Skin epidermis (tissue), 12 donors: Measurements from ENCODE around the gene SOX4.
"Not testable (repeated sequence)": the region's sequence is repeated elsewhere in the genome, so short reads cannot be mapped to it uniquely, and the experiment has no call there.

Experiments
- H3K27ac ChIP-seq, 21 experiments: fragments of 200-600 bp; sonication (generic) in 11 of 21; one replicate each; pipeline ENCODE4 v1.5.0; 2020; ENCODE audit warnings: mild to moderate bottlenecking in 3 of 21, inconsistent platforms in 2 of 21, moderate library complexity in 2 of 21
- H3K4me3 ChIP-seq, 7 experiments: fragments of 200-600 bp; sonication (generic) in 2 of 7; one replicate each; pipeline ENCODE4 v1.5.0; 2020; ENCODE audit warnings: inconsistent platforms in 2 of 7, mild to moderate bottlenecking in 2 of 7, moderate library complexity in 1 of 7

SOX4 gene

DNA sequence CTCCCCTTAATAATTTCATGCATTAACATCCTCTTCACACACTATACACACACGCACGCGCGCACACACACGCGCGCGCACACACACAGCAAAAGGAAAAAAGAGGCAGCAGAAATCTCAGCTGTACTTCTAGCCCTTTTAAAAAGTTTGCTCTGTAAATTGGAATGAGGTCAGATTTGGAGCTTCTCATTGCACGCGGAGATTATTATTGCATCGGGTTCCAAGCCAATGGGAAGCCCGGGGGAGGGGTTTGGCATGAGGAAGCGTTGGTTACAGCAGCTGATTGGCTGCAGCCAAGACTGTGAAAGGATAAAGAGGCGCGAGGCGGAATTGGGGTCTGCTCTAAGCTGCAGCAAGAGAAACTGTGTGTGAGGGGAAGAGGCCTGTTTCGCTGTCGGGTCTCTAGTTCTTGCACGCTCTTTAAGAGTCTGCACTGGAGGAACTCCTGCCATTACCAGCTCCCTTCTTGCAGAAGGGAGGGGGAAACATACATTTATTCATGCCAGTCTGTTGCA is at the start of gene SOX4:
Gene SOX4, plus strand, starts transcription at position 340 of the 515 bp plus-strand sequence. CDS start 784 bp downstream, outside the sequence.
- Histone ChIP-seq H3K27ac (peak within 1 kb of the TSS; percentile 67 to 97 (median 92)), H3K4me3 (peak within 1 kb of the TSS; percentile 44 to 91 (median 82))

DNA sequence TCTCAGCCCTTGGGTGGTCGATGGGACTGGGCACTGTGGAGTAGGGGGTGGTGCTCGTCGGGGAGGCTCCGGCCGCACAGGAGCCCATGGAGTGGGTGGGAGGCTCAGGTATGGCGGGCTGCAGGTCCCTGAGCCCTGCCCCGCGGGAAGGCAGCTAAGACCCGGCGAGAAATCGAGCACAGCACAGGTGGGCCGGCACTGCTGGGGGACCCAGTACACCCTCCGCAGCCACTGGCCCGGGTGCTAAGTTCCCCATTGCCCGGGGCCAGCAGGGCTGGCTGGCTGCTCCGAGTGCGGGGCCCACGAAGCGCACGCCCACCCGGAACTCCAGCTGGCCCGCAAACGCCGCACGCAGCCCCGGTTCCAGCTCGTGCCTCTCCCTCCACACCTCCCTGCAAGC is 41.3 kb upstream of the SOX4 start:
- H3K27ac ChIP-seq, H3K4me3 ChIP-seq: not testable (repeated sequence)

DNA sequence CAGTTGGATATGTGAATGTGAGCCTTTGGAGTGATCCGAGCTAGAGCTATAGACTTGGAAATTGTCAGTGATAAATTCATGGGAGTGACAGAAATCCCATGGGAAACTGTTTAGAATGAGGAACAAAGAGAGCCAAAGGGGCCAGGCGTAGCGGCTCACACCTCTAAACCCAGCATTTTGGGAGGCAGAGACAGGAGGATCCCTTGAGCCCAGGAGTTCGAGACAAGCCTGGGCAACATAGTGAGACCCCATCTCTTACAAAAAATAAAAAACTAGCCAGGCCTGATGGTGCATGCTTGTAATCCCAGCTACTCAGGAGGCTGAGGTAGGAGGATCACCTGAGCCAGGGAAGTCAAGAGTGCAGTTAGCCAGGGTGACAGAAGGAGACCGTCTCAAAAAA is 39.3 kb upstream of the SOX4 start:
- Histone ChIP-seq H3K4me3 (no peak overlapping the region), H3K27ac (no peak overlapping the region)

DNA sequence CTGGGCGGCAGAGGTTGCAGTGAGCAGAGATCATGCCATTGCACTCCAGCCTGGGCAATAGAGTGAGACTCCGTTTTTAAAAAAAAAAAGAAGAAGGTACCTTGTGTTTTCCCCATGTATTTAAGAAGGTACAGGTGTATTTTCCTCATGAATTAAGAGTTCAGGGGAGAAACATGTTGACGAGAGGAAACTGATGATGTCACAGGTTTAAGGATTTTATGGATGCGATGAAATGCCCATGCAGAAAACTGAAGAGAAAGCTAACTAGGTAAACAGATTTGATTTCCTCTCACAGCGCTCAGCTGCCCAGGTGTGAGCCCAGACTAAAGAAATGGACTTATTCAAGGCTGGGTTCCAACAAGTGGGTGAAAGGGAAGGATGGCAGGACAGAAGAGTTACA is 38.4 kb upstream of the SOX4 start:
- Histone ChIP-seq H3K27ac (no peak overlapping the region), H3K4me3 (no peak overlapping the region)

DNA sequence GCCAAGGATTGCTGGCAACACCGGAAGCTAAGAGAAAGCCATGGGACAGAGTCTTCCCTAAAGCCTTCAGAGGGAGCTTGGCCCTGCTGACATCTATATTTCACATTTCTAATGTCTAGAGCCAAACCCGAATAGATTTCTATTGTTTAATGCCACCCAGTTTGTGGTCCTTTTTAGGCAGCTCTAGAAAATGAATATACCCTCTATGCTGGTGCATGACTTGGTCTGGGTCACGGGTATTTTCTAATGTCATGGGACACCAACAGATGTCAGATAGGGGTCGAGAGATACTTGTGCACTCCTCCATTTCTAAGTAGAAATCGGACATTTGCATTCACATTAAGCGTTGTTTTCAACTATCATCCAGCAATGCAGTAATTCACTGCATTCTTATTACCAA is 37.0 kb upstream of the SOX4 start:
- H3K4me3 ChIP-seq = no peak overlapping the region
- peak overlapping the region in 1 of 21 experiments; percentile 26 for H3K27ac ChIP-seq

DNA sequence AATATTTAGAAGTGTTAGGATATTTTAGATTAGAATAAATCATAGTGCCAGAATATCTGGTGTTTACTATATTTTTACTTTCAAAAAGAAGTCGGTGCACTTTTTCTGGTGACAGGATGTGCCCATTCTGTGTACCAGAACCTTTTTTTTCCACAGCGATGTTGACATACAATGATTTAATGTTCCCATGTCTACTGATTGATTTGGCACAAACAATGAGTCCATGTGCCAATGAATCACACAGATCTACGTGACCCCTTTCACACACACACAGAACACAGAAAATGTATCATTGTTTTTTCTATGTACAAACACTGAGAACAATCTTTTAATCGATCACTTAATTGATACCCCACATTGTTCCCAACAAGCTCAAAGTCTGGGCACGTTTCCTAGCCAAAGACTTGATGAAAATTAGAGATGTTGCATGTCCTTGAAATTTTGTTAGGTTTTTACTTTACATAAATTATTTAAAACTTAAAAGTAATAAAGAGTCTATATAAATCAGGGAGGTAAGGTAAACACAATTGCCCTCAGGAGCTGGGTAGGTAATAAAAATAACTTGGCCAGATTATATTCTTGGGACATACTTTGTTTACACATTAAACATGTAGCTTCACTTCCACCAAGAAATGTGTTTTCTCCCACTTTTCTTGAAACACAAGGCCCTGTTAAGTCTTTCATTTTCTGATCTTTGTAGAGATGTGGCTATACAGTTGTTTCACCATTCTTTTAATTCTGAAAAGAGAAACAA is 36.4 kb upstream of the SOX4 start:
- Histone ChIP-seq H3K4me3 (no peak overlapping the region), H3K27ac (peak overlapping the region in 3 of 21 experiments; percentile 15 to 26 (median 19))

DNA sequence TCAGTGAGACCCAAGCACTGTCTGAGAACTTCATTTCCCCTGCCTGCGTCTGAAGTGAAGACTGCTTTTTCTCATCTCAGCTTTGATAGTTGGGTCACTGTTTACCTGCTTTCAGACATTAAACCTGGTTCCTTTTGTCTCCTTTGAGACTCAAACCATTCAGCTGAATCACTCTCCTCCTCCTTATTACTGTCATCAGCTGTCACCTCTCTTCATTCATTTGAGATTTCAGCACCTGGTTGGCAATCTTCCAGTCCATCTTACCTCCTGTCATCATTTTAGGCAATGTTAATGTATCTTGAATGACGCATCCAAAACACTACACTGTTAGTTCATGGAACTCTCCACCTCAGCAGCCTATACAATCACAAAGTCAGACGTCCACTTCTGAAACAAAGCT is 34.3 kb upstream of the SOX4 start:
- H3K27ac ChIP-seq = no peak overlapping the region
- no peak overlapping the region for H3K4me3 ChIP-seq

DNA sequence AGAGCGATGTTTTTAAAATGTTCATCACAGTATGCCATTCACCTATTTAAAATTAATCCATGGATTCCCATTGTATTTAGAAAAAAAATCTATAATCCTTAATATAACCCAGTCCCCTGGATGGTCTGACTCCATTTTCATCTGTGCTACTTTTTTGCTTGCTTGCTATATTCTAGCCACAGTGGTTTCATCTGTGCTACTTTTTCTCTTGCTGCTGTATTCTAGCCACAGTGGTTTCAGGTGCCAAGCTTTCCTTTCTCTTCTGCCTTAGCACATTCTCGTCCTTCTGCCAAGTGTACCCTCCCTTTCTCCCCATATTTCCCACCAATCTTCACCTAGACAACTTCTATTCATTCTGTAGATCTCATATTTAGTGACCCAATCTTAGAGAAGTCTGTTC is 33.3 kb upstream of the SOX4 start:
- H3K4me3 ChIP-seq = no peak overlapping the region
- H3K27ac ChIP-seq = no peak overlapping the region

DNA sequence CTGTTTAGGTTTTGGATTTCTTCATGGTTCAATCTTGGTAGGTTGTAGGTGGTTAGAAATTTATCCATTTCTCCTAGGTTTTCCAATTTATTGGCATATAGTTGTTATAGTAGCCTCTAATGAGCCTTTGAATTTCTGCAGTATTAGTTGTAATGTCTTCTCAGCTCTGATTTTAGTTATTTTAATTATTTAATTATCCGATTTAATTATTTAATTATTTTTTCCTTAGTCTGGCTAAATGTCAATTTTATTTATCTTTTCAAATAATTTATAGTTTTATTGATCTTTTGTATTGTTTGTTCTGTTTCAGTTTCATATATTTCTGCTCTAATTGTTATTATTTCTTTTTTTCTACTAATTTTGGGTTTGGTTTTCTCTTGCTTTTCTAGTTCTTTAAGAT is 28.1 kb upstream of the SOX4 start:
- Histone ChIP-seq H3K4me3 (no peak overlapping the region), H3K27ac (no peak overlapping the region)

DNA sequence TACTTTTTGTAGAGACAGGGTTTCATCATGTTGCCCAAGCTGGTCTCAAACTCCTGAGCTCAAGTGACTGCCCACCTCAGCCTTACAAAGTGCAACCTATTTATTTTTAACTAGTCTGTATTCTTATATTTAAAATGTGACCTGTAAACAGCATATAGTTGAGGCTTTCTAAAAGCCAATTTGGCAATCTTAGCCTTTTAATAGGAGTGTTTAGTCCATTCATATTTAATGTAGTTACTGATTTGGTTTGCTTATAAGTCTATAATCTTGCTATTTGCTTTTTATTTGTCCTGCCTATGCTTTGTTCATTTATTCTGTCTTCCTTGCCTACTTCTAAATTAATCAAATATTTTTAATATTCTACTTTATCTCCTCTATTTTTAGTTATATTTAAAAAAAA is 15.0 kb upstream of the SOX4 start:
- Histone ChIP-seq H3K4me3 (no peak overlapping the region), H3K27ac (no peak overlapping the region)

DNA sequence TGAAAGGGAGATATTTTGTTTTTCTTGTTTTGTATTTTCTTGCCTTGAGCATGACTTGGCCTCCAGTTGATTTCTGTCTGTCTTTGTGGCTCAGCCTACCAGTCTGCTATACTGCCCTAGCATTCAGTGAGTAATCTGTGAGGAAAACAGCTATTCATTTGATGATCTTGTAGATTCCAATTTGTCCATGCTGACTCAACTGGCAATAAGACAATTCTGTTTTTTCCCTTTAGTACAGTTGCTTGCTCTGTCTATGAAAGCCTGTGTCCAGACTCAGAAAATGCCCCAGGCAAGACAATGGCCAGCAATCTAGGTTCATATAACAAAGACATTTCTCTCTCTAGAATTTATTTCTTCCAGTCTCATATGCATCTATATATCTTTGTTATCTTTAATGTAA is 10.9 kb upstream of the SOX4 start:
- H3K27ac ChIP-seq = no peak overlapping the region
- no peak overlapping the region for H3K4me3 ChIP-seq

DNA sequence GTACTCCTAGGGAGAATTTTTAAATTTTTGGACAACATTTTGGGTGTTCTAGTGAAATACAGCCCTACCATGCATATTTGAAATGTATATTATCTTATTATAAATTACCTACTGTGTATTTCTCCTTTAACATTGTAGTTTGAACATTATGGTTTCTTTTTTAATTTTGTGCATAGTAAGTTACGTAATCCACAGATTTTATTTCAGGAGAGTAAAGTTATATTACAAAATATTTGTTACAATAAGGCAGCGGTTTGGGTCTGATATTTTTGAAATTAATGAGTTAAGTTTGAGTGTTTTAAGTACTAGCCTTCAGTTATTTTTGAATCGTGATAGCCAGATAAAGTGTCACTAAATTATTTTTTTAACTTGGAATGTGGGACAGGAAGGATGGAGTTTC is 7.3 kb upstream of the SOX4 start:
- peak overlapping the region in 2 of 21 experiments; percentile 88 to 93 for H3K27ac ChIP-seq

DNA sequence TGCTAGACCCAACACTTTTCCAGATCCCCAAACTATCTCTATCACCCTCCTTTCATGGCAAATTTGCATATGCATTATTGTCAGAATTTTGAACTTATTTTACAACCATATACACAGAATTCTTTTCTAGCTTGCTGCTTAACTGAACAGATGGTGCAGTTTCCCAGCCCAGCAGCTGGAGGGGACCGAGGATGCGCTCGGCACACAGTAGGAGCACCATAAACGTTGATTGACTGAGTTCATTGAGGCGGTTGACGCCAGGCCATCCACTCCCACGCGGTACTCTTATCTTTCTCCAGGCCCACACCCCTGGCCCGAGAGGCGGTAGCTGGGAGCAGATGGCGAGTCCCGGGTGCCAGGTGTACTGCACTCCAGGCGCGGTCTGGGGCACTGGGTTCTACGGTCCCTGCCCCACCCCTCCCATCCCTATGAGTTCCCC is 6.8 kb upstream of the SOX4 start:
- Histone ChIP-seq H3K27ac (peak overlapping the region; percentile 4 to 95 (median 88)), H3K4me3 (peak overlapping the region; percentile 50 to 68 (median 54))

More for the DNA sequence above, 7.3 kb upstream of the SOX4 start:
- no peak overlapping the region for H3K4me3 ChIP-seq

DNA sequence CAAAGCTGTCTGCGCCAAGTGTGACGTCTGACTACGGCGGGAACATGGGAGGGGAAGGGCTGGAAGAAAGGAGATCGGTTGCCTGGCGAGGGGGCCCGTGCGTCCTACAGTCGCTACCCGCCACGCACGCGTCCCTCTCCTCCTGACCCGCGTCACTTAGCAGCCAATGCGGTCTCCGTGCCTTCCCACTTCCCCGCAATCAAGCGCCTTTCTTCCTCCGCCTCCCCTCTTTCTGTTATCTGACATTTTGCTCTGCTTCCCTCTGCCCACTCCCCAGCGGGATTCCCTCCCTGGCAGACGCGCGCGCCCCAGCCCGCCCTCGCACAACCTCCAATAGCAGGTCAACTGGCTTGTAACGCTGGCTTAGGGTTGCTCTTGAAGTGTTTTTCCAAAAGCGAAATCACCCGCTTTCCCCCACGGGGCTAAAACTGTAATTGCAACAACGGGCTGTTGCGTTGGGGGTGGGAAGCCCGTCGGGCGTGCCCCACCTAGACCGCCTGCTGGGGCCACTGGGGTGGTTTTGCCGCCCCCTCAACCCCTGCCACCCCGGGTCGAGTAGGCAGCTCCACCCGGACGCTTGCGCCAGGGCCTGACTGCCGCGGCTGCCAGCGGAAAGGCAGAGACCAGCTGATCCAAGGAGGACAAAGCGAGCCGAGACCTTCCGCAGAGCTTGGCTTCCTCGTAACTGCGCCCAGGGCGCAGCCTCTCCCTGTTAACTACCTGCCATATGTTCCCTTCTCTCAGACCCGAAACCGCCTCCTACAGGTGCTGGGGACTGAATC is 6.2 kb upstream of the SOX4 start:
- H3K27ac ChIP-seq = peak overlapping the region; percentile 4 to 95 (median 88)

DNA sequence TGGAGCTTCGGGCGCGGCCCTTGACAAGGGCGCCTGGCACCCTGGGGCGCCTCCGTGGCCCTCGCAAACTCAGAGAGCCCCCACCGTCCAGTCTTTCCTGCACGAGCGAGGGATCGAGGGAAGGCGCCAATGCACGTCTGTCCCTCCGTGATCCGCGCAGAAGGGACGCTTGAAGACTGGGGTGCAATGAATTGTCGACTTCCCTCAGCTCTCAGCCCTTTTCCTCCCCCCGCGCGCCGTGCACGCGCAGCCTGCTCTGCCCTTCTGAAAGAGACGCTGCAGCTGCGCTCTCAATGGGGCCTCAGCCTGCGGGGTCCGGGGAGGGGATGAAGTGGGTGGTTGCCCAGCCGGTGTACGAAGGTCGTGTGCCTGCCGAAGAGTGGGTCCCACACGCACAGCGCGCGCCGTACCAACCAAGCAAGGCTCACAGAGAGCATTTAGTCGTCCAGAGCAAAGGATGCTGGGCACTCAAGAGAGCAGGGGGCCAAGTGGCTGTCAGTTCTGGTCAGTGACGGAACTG is 5.5 kb upstream of the SOX4 start:
- H3K27ac ChIP-seq = peak overlapping the region; percentile 4 to 95 (median 88)
- H3K4me3 ChIP-seq = peak overlapping the region; percentile 50 to 68 (median 54)

More for the DNA sequence above, 6.2 kb upstream of the SOX4 start:
- H3K4me3 ChIP-seq = peak overlapping the region; percentile 50 to 68 (median 54)

DNA sequence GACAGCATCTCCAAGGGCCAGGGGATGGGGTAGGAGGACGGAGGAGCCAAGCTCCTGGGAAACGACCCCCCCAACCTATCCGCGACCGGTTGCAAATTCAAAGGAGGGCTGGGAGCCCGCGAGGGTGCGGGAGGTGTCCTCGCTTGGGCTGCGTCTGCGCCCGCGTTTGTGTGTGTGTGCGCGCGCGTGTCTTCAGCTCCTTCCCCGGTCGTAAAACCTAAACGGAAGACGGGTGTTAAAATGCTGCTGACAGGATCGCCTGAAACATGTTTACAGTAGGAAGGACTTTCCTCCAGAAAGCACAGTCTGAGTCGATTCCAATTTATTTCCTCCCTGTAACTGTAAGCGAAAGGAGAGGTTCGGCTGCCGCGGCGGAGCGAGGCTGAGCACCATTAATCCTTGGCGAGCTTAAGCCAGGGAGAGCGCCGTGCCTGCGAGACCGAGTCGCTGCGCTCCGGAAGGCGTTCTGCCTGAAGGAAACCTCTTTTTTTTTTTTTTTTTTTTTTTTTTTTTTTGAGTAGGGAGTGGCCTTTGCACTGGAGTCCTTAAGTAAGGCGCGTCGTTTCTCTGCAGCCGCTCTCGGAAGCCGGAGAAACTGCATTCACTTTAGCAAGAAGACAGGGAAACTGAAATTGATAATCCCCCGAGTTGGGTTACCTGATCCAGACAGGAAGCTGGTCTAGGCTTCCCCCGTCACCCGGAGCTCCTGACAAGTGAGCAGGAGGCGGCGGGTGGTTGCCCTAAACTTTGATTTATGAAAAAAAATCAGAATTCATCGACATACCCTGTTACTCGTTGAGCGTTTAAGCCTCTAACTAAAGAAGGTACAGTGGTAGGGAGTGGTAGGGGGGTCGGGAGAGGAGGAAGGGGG is 4.8 kb upstream of the SOX4 start:
- Histone ChIP-seq H3K4me3 (peak overlapping the region; percentile 50 to 68 (median 54)), H3K27ac (peak overlapping the region; percentile 42 to 95 (median 88))

DNA sequence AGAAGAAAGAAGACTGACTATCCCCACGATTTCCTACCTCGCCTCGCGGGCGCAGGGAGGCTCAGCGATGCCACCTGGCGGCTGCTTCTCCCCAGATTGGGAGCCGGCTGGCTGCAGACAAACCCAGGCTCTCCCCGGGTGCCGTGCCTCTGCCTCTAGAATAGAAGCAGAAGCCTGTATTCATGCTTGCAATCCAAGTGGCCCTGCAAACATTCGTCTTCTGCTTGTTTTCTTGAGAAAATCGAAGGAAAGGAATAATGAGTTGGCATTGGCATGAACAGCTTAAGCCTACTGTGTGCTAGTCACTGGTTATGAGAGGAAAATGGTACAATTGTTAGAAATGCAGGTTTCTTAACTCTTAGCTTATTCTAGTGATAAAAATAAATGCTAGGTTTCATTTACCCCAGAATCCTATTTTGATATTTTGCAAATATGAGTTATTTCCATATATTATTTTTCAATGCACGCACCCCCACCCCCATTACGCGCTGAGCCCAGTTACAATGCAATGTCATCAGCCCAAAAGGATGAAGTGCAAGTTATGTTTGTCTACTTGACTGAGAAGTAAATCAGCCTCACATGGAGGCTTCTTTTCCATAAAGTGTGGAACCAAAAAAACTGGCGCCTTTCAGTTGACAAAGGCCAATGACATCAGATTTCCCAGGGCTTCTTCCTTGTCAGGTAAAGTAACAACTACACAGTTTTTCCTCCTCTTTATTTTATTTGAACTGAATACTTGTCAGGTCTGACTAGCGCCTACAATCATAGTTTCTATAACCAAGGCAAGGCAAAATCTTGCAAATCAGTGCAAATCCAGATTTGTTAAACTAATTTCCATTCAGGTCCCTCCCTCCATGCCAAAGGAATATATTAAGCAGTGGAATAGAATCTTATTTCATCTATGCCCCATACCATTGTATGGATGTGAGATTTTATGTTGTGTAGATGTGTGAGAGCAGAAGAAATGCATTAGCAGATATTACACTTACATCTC is 3.9 kb upstream of the SOX4 start:
- peak overlapping the region in 20 of 21 experiments; percentile 78 to 95 (median 88) for H3K27ac ChIP-seq
- peak overlapping the region; percentile 50 to 68 (median 54) for H3K4me3 ChIP-seq

DNA sequence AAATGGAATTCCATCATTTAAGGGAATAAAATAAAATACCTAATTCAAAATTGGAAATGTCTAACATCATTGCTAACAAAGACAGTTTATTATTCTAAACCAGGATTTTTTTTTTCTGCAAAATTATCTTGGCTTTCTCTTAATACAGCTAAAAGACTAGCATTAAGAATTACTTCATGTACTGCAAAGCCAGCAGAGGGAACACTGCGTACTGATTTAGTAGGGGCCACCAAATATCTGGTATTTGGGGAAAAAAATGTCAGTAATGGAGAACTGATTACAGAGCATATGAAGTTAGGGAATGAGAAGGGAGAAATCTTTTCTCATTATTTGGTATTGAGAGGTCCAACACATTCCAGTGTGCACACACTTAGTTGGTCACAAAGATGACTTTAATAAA is 3.2 kb upstream of the SOX4 start:
- Histone ChIP-seq H3K27ac (no peak overlapping the region), H3K4me3 (no peak overlapping the region)
